ENCODE data around the gene SGSH. TPM values are rescaled to one million over a fixed set of nuclear protein-coding genes. Genes with fewer than 3 reads are reported as not detected.

Gene SGSH
- total RNA-seq, 2 experiments from 2014 or later, result 14.3 to 38.4 TPM

DNA sequence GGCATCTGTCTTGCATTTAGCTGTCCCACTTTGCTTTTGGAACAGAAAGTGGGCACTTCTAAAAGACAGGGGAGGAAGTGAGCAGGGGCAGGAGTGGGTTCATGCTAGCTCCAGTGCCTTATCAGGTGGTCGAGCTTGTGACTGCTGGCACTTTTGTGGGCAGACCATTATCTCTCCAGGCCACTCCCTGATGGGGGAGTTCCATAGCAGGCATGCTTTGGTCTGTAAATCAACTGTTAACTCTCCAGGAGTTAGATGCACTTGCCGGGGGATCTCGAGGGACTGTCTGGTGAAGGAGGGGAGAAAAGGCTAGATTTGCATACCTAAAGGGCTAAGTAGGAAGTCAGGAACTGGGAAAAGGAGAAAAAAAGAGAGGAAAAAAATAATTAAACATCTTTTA is 59.6 kb downstream of the SGSH start:
- TF ChIP-seq, protein P1, sequence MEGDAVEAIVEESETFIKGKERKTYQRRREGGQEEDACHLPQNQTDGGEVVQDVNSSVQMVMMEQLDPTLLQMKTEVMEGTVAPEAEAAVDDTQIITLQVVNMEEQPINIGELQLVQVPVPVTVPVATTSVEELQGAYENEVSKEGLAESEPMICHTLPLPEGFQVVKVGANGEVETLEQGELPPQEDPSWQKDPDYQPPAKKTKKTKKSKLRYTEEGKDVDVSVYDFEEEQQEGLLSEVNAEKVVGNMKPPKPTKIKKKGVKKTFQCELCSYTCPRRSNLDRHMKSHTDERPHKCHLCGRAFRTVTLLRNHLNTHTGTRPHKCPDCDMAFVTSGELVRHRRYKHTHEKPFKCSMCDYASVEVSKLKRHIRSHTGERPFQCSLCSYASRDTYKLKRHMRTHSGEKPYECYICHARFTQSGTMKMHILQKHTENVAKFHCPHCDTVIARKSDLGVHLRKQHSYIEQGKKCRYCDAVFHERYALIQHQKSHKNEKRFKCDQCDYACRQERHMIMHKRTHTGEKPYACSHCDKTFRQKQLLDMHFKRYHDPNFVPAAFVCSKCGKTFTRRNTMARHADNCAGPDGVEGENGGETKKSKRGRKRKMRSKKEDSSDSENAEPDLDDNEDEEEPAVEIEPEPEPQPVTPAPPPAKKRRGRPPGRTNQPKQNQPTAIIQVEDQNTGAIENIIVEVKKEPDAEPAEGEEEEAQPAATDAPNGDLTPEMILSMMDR (conservative IDR thresholded peaks at IDR 0.05; ENCODE audit: low read length), result no peak
- TF ChIP-seq EZH2phosphoT487 (IDR thresholded peaks at IDR 0.05; ENCODE audit: borderline replicate concordance, low read depth, low read length), result no peak
- H3K4me2 ChIP-seq (ENCODE audit: low read length), result no peak overlapping the region
- intact Hi-C loops (cut with micrococcal nuclease; ENCODE audit: unreplicated experiment), result no loop called here
- POLR2A ChIA-PET, result interaction anchor here (0.6 kb wide), 1 partner anchor 76 kb away, joined by 3 read pairs; no protein-coding TSS in a partner anchor
- DNase-seq (ENCODE audit: low spot score), result no peak
- H3K4me1 ChIP-seq (ENCODE audit: insufficient read depth, low read length, poor library complexity, severe bottlenecking), result no peaks in the 10 kb centered on the region
- no peak overlapping the region for H3K27ac ChIP-seq (ENCODE audit: low read depth, low read length, poor library complexity, severe bottlenecking)
- no TSS peak for BruUV-seq (replicated peaks)
- H2AFZ ChIP-seq (ENCODE audit: low read length), result no peak overlapping the region
- no peaks in the 10 kb centered on the region for H4K20me1 ChIP-seq (ENCODE audit: insufficient read depth, low read length)
- H3K79me2 ChIP-seq (ENCODE audit: insufficient read depth, low read depth, low read length), result no peaks in the 10 kb centered on the region
- CTCF ChIA-PET (ENCODE audit: unreplicated experiment), result no interaction called here
- H3K9me3 ChIP-seq (ENCODE audit: low read length), result peaks cover 25% of the 10 kb centered on the region
- no peaks in the 10 kb centered on the region for H3K9me2 ChIP-seq (ENCODE audit: insufficient read depth, low read length)
- H3K36me3 ChIP-seq (ENCODE audit: insufficient read depth, low read length), result no peaks in the 10 kb centered on the region; the same call in 1 of the 2 replicates
- no peak overlapping the region for H3K4me3 ChIP-seq (ENCODE audit: low read depth, low read length, poor library complexity, severe bottlenecking)

Other genes starting within 250 kb of the SGSH start
- 0.38 and 0.41 TPM in 2 replicates for gene TBC1D16, start 184.5 kb downstream of the SGSH start, total RNA-seq (2014; rRNA removed; shearing (Covaris generic))
- 0.63 and 0.74 TPM in 2 replicates for gene TBC1D16, start 184.5 kb downstream of the SGSH start, total RNA-seq (2022)
- gene CCDC40, start 183.7 kb downstream of the SGSH start, total RNA-seq (2014; rRNA removed; shearing (Covaris generic)), result not detected in 2 replicates
- not detected in 2 replicates for gene CCDC40, start 183.7 kb downstream of the SGSH start, total RNA-seq (2022)
- 34.8 and 43.2 TPM in 2 replicates for gene GAA, start 118.8 kb downstream of the SGSH start, total RNA-seq (2014; rRNA removed; shearing (Covaris generic))
- 51.6 and 59.4 TPM in 2 replicates for gene GAA, start 118.8 kb downstream of the SGSH start, total RNA-seq (2022)
- gene EIF4A3, start 73.2 kb downstream of the SGSH start, total RNA-seq (2014; rRNA removed; shearing (Covaris generic)), result 312 and 313 TPM in 2 replicates
- gene EIF4A3, start 73.2 kb downstream of the SGSH start, total RNA-seq (2022), result 249 and 259 TPM in 2 replicates
- not detected in 2 replicates for gene CARD14, start 50.3 kb downstream of the SGSH start, total RNA-seq (2014; rRNA removed; shearing (Covaris generic))
- not detected in 2 replicates for gene CARD14, start 50.3 kb downstream of the SGSH start, total RNA-seq (2022)
- gene SLC26A11, start 94 bp upstream of the SGSH start, total RNA-seq (2014; rRNA removed; shearing (Covaris generic)), result 3.5 and 6.0 TPM in 2 replicates
- 2.9 and 4.1 TPM in 2 replicates for gene SLC26A11, start 94 bp upstream of the SGSH start, total RNA-seq (2022)
- 41.9 and 58.8 TPM in 2 replicates for gene RNF213, start 40.5 kb upstream of the SGSH start, total RNA-seq (2014; rRNA removed; shearing (Covaris generic))
- 64.0 and 68.6 TPM in 2 replicates for gene RNF213, start 40.5 kb upstream of the SGSH start, total RNA-seq (2022)
- gene ENDOV, start 194.8 kb upstream of the SGSH start, total RNA-seq (2014; rRNA removed; shearing (Covaris generic)), result 19.2 and 22.4 TPM in 2 replicates
- 33.1 and 39.4 TPM in 2 replicates for gene ENDOV, start 194.8 kb upstream of the SGSH start, total RNA-seq (2022)